Measurements from ENCODE around the gene USH1C. TPM values are rescaled to one million over a fixed set of nuclear protein-coding genes. Genes with fewer than 3 reads are reported as not detected.

The USH1C gene
- total RNA-seq, 1 donor from 2014 or later, result 0.24 TPM

GRCh38 chr11:17538054-17538453 is 6.2 kb downstream of the USH1C start:
- H2AFZ ChIP-seq (replicated peaks), result peak overlapping the region; percentile 5
- H3K36me3 ChIP-seq, result no peaks in the 10 kb centered on the region
- DNase-seq (ENCODE audit: low spot score), result no peak
- no peak overlapping the region for H3K4me3 ChIP-seq
- no peaks in the 10 kb centered on the region for H3K9me3 ChIP-seq (ENCODE audit: low read depth)
- H3K36me3 Mint-ChIP-seq, result no peaks in the 10 kb centered on the region
- no peak overlapping the region for H3K4me3 Mint-ChIP-seq
- H3K27ac Mint-ChIP-seq, result peak overlapping the region; percentile 38
- H3K27me3 Mint-ChIP-seq (ENCODE audit: insufficient read depth, low read depth), result peaks cover 4% of the 10 kb centered on the region
- H3K9ac ChIP-seq, result no peak overlapping the region
- no peak overlapping the region for H3K27ac ChIP-seq
- TF ChIP-seq EZH2 (IDR thresholded peaks at IDR 0.05) (no peak), CTCF (IDR thresholded peaks at IDR 0.05) (no peak), EZH2phosphoT487 (IDR thresholded peaks at IDR 0.05) (no peak)
- H3F3A ChIP-seq (ENCODE audit: low read depth), result no peaks in the 10 kb centered on the region
- H4K20me1 ChIP-seq (ENCODE audit: low read depth), result no peaks in the 10 kb centered on the region
- no peaks in the 10 kb centered on the region for H3K79me2 ChIP-seq (ENCODE audit: low read depth)
- no peaks in the 10 kb centered on the region for H3K4me1 ChIP-seq
- H3K9me3 Mint-ChIP-seq, result no peaks in the 10 kb centered on the region
- H3K4me2 ChIP-seq, result no peak overlapping the region
- peaks cover 9% of the 10 kb centered on the region for H3K27me3 ChIP-seq
- H3K4me1 Mint-ChIP-seq, result peaks cover 18% of the 10 kb centered on the region

GRCh38 chr11:17537261-17537660 is 7.0 kb downstream of the USH1C start:
- no peak overlapping the region for H3K4me3 ChIP-seq
- no peaks in the 10 kb centered on the region for H4K20me1 ChIP-seq (ENCODE audit: low read depth)
- H3F3A ChIP-seq (ENCODE audit: low read depth), result no peaks in the 10 kb centered on the region
- no peaks in the 10 kb centered on the region for H3K36me3 Mint-ChIP-seq
- H3K9ac ChIP-seq, result no peak overlapping the region
- H3K9me3 Mint-ChIP-seq, result no peaks in the 10 kb centered on the region
- no peak for DNase-seq (ENCODE audit: low spot score)
- no peak overlapping the region for H2AFZ ChIP-seq (replicated peaks)
- no peak overlapping the region for H3K27ac Mint-ChIP-seq
- no peak overlapping the region for H3K4me3 Mint-ChIP-seq
- TF ChIP-seq EZH2phosphoT487 (IDR thresholded peaks at IDR 0.05), result no peak
- no peak for TF ChIP-seq CTCF (IDR thresholded peaks at IDR 0.05)
- no peak for TF ChIP-seq EZH2 (IDR thresholded peaks at IDR 0.05)
- peaks cover 18% of the 10 kb centered on the region for H3K4me1 Mint-ChIP-seq
- H3K27ac ChIP-seq, result no peak overlapping the region
- no peaks in the 10 kb centered on the region for H3K9me3 ChIP-seq (ENCODE audit: low read depth)
- H3K27me3 ChIP-seq, result peaks cover 1% of the 10 kb centered on the region
- H3K4me1 ChIP-seq, result no peaks in the 10 kb centered on the region
- H3K79me2 ChIP-seq (ENCODE audit: low read depth), result no peaks in the 10 kb centered on the region
- peaks cover 4% of the 10 kb centered on the region for H3K27me3 Mint-ChIP-seq (ENCODE audit: insufficient read depth, low read depth)
- no peaks in the 10 kb centered on the region for H3K36me3 ChIP-seq
- H3K4me2 ChIP-seq, result no peak overlapping the region

- H3K36me3 Mint-ChIP-seq, result no peaks in the 10 kb centered on the region
- H3K36me3 ChIP-seq, result no peaks in the 10 kb centered on the region
- no peaks in the 10 kb centered on the region for H3K27me3 ChIP-seq
- H3K27ac Mint-ChIP-seq, result no peak overlapping the region
- no peaks in the 10 kb centered on the region for H3K9me3 Mint-ChIP-seq
- H3K27me3 Mint-ChIP-seq (ENCODE audit: insufficient read depth, low read depth), result peaks cover 4% of the 10 kb centered on the region
- H3K4me1 ChIP-seq, result no peaks in the 10 kb centered on the region
- H3K79me2 ChIP-seq (ENCODE audit: low read depth), result no peaks in the 10 kb centered on the region
- H4K20me1 ChIP-seq (ENCODE audit: low read depth), result no peaks in the 10 kb centered on the region
- TF ChIP-seq EZH2 (IDR thresholded peaks at IDR 0.05) (no peak), EZH2phosphoT487 (IDR thresholded peaks at IDR 0.05) (no peak), CTCF (IDR thresholded peaks at IDR 0.05) (no peak)
- H3K4me2 ChIP-seq, result no peak overlapping the region
- no peak overlapping the region for H2AFZ ChIP-seq (replicated peaks)
- H3K9ac ChIP-seq, result no peak overlapping the region
- no peaks in the 10 kb centered on the region for H3F3A ChIP-seq (ENCODE audit: low read depth)
- no peaks in the 10 kb centered on the region for H3K9me3 ChIP-seq (ENCODE audit: low read depth)
- no peak overlapping the region for H3K4me3 Mint-ChIP-seq
- no peak for DNase-seq (ENCODE audit: low spot score)
- peaks cover 19% of the 10 kb centered on the region for H3K4me1 Mint-ChIP-seq
- no peak overlapping the region for H3K4me3 ChIP-seq
- H3K27ac ChIP-seq, result no peak overlapping the region
These were observed 8.7 kb downstream of the USH1C start for GRCh38 chr11:17535488-17535887.

Measured in neural progenitor cell (in vitro differentiated cells).